SK-N-SH (cell line): ENCODE data around the gene FAM227B. TPM values are rescaled to one million over a fixed set of nuclear protein-coding genes. Genes with fewer than 3 reads are reported as not detected.

ENCODE experiments used
- CTCF ChIA-PET: fragments of 300-600, 350-600 bp; formaldehyde crosslinking; extraction: SDS; loops from one replicate; lab custom pipeline; 2021; lab: Yijun Ruan, JAX
- POLR2A ChIA-PET: fragments of 350-600 bp; sonication (Branson Sonifier 250); formaldehyde crosslinking; extraction: SDS; loops from one replicate; lab custom pipeline; 2020; ENCODE audit warnings: antibody characterized with exemption, inconsistent platforms; lab: Yijun Ruan, JAX
- DNase-seq: peaks from one replicate; pipeline ENCODE4 v3.0.0; 2012
- H2AFZ ChIP-seq: fragments of 200-600 bp; sonication (generic); 2 replicates; pipeline ENCODE4 v1.8.1; 2016; ENCODE audit warnings: antibody characterized with exemption, mild to moderate bottlenecking, low read depth
- H3F3A ChIP-seq: fragments of 200-600 bp; sonication (generic); replicated peaks from 2 replicates; pipeline ENCODE3; 2016; ENCODE audit warnings: antibody characterized with exemption, mild to moderate bottlenecking; ENCODE audit not compliant: insufficient read depth
- H3K27ac ChIP-seq, 2 experiments: fragments of 200-500 bp in 1 of 2; fragments of 200-600 bp in 1 of 2; sonication (Bioruptor generic) in 1 of 2; sonication (generic), shearing (Covaris generic) in 1 of 2; 2 replicates each; pipeline versions ENCODE4 v1.5.1 to v1.6.1; 2014 to 2016; ENCODE audit warnings: low read depth in 2 of 2, inconsistent platforms in 1 of 2, low read length in 1 of 2, mild to moderate bottlenecking in 1 of 2, mixed read lengths in 1 of 2
- H3K27me3 ChIP-seq: fragments of 200-600 bp; sonication (generic), shearing (Covaris generic); 2 replicates; pipeline ENCODE4 v1.6.1; 2016; ENCODE audit warnings: mixed run types; ENCODE audit not compliant: insufficient read depth
- H3K36me3 ChIP-seq, 2 experiments: fragments of 200-500 bp in 1 of 2; fragments of 200-600 bp in 1 of 2; sonication (Bioruptor generic) in 1 of 2; sonication (generic) in 1 of 2; replicated peaks in 1 of 2; 2 replicates each; pipeline versions ENCODE3 to v1.5.1; 2014 to 2016; ENCODE audit warnings: low read length in 1 of 2, mild to moderate bottlenecking in 1 of 2; ENCODE audit not compliant: insufficient read depth in 2 of 2, control insufficient read depth in 1 of 2
- H3K4me1 ChIP-seq, 2 experiments: fragments of 200-500 bp in 1 of 2; fragments of 200-600 bp in 1 of 2; sonication (Bioruptor generic) in 1 of 2; sonication (generic), shearing (Covaris generic) in 1 of 2; 2 replicates each; pipeline versions ENCODE4 v1.5.1 to v1.6.1; 2014 to 2016; ENCODE audit warnings: low read depth in 1 of 2, low read length in 1 of 2, mixed run types in 1 of 2; ENCODE audit not compliant: insufficient read depth in 2 of 2, control insufficient read depth in 1 of 2
- H3K4me2 ChIP-seq: fragments of 200-600 bp; sonication (generic), shearing (Covaris generic); 2 replicates; pipeline ENCODE4 v1.6.1; 2017; ENCODE audit warnings: mixed run types
- H3K4me3 ChIP-seq, 2 experiments: fragments of 200-500 bp in 1 of 2; fragments of 200-600 bp in 1 of 2; sonication (Bioruptor generic) in 1 of 2; sonication (generic), shearing (Covaris generic) in 1 of 2; 2 replicates each; pipeline versions ENCODE4 v1.5.1 to v1.8.1; 2014 to 2016; ENCODE audit warnings: low read depth in 2 of 2, inconsistent platforms in 1 of 2, low read length in 1 of 2, mild to moderate bottlenecking in 1 of 2, mixed read lengths in 1 of 2, moderate library complexity in 1 of 2
- H3K79me2 ChIP-seq: fragments of 200-600 bp; sonication (generic); 2 replicates; pipeline ENCODE4 v1.8.1; 2017; ENCODE audit warnings: mild to moderate bottlenecking; ENCODE audit not compliant: insufficient read depth
- H3K9ac ChIP-seq: fragments of 200-600 bp; sonication (generic); 2 replicates; pipeline ENCODE4 v1.6.1; 2017; ENCODE audit warnings: mixed run types
- H3K9me2 ChIP-seq: fragments of 200-600 bp; sonication (generic); 2 replicates; pipeline ENCODE4 v1.6.1; 2017; ENCODE audit warnings: mixed run types
- H3K9me3 ChIP-seq: fragments of 200-600 bp; sonication (generic); 2 replicates; pipeline ENCODE4 v1.6.1; 2017; ENCODE audit warnings: mixed run types, mild to moderate bottlenecking, moderate library complexity
- H4K20me1 ChIP-seq: fragments of 200-600 bp; sonication (generic); 2 replicates; pipeline ENCODE4 v1.6.1; 2017; ENCODE audit warnings: mild to moderate bottlenecking, mixed run types; ENCODE audit not compliant: insufficient read depth
- ELF1 ChIP-seq: IDR thresholded peaks from 2 replicates; pipeline ENCODE4 v1.4.0; 2012
- EZH2phosphoT487 ChIP-seq: fragments of 200-600 bp; sonication (generic); IDR thresholded peaks from 2 replicates; pipeline ENCODE4 v1.6.1; 2017; ENCODE audit warnings: low read depth, mixed run types, mild to moderate bottlenecking, antibody characterized with exemption, moderate library complexity, borderline replicate concordance
- GATA2 ChIP-seq: sonication (generic); formaldehyde crosslinking; IDR thresholded peaks from 2 replicates; pipeline ENCODE4 v1.5.0; 2020; ENCODE audit warnings: mild to moderate bottlenecking, missing genetic modification reagents
- MEF2A ChIP-seq: IDR thresholded peaks from 2 replicates; pipeline ENCODE4 v1.4.0; 2012; ENCODE audit warnings: low read depth, borderline replicate concordance
- NRF1 ChIP-seq: IDR thresholded peaks from 2 replicates; pipeline ENCODE4 v1.6.1; 2012; ENCODE audit warnings: low read depth, mild to moderate bottlenecking, low read length
- POLR2AphosphoS5 ChIP-seq: IDR thresholded peaks from 2 replicates; pipeline ENCODE4 v1.6.1; 2012; ENCODE audit warnings: low read depth, low read length
- RXRA ChIP-seq: IDR thresholded peaks from 2 replicates; pipeline ENCODE4 v1.4.0; 2012; ENCODE audit warnings: low read depth, mild to moderate bottlenecking, borderline replicate concordance
- SIN3A ChIP-seq: IDR thresholded peaks from 2 replicates; pipeline ENCODE4 v1.6.1; 2012; ENCODE audit warnings: low read depth, mild to moderate bottlenecking, low read length, moderate library complexity, borderline replicate concordance
- TAF1 ChIP-seq: IDR thresholded peaks from 2 replicates; pipeline ENCODE4 v1.6.1; 2012; ENCODE audit warnings: low read depth, mild to moderate bottlenecking, low read length, moderate library complexity, borderline replicate concordance
- WGBS: methylation state at CpG from one replicate; pipeline ENCODE4 v1.1.6; 2017; ENCODE audit warnings: low lambda C conversion rate; 5-methylcytosine and 5-hydroxymethylcytosine counted together
- polyA plus RNA-seq, 3 experiments: library from polyadenylated mRNA; depleted of rRNA; stranded (reverse); fragments of >200 nt; gene quantifications; 2 replicates each; pipeline ENCODE4 v1.2.3, GENCODE V29; 2012
- TF ChIP-seq, protein P1 (sequence below): IDR thresholded peaks from 2 replicates; pipeline ENCODE4 v1.6.1; 2012; ENCODE audit warnings: mild to moderate bottlenecking, low read depth, low read length, moderate library complexity
- TF ChIP-seq, protein P2 (sequence below): IDR thresholded peaks from 2 replicates; pipeline ENCODE4; 2012
- TF ChIP-seq, protein P3 (sequence below): IDR thresholded peaks from 2 replicates; pipeline ENCODE4 v1.4.0; 2012; ENCODE audit warnings: low read depth, borderline replicate concordance

The FAM227B gene
- polyA plus RNA-seq, 1 of the 3 experiments (the other 2 are of a cell fraction) = 4.4 TPM

- Histone ChIP-seq H3F3A (peaks cover 5% of the 10 kb centered on the region), H3K9me2 (0 out of 2 replicates have a peak, but pooled peaks cover 4% of the 10 kb centered on the region), H3K4me1 (no peaks in the 10 kb centered on the region), H3K9ac (no peak overlapping the region), H2AFZ (no peak overlapping the region), H3K36me3 (peaks cover 5 to 17% of the 10 kb centered on the region in 2 experiments), H3K27me3 (no peaks in the 10 kb centered on the region), H4K20me1 (no peaks in the 10 kb centered on the region), H3K27ac (no peak overlapping the region), H3K79me2 (no peaks in the 10 kb centered on the region), H3K4me2 (no peak overlapping the region), H3K9me3 (no peaks in the 10 kb centered on the region; the same call in 1 of the 2 replicates), H3K4me3 (no peak overlapping the region)
- no peak for DNase-seq
- TF ChIP-seq, protein P1, sequence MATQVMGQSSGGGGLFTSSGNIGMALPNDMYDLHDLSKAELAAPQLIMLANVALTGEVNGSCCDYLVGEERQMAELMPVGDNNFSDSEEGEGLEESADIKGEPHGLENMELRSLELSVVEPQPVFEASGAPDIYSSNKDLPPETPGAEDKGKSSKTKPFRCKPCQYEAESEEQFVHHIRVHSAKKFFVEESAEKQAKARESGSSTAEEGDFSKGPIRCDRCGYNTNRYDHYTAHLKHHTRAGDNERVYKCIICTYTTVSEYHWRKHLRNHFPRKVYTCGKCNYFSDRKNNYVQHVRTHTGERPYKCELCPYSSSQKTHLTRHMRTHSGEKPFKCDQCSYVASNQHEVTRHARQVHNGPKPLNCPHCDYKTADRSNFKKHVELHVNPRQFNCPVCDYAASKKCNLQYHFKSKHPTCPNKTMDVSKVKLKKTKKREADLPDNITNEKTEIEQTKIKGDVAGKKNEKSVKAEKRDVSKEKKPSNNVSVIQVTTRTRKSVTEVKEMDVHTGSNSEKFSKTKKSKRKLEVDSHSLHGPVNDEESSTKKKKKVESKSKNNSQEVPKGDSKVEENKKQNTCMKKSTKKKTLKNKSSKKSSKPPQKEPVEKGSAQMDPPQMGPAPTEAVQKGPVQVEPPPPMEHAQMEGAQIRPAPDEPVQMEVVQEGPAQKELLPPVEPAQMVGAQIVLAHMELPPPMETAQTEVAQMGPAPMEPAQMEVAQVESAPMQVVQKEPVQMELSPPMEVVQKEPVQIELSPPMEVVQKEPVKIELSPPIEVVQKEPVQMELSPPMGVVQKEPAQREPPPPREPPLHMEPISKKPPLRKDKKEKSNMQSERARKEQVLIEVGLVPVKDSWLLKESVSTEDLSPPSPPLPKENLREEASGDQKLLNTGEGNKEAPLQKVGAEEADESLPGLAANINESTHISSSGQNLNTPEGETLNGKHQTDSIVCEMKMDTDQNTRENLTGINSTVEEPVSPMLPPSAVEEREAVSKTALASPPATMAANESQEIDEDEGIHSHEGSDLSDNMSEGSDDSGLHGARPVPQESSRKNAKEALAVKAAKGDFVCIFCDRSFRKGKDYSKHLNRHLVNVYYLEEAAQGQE = no peak
- TF ChIP-seq, protein P2, sequence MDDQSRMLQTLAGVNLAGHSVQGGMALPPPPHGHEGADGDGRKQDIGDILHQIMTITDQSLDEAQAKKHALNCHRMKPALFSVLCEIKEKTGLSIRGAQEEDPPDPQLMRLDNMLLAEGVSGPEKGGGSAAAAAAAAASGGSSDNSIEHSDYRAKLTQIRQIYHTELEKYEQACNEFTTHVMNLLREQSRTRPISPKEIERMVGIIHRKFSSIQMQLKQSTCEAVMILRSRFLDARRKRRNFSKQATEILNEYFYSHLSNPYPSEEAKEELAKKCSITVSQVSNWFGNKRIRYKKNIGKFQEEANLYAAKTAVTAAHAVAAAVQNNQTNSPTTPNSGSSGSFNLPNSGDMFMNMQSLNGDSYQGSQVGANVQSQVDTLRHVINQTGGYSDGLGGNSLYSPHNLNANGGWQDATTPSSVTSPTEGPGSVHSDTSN = no peak
- no peak for TF ChIP-seq NRF1
- ChIA-PET POLR2A (no interaction called here), CTCF (no interaction called here)
Observed at GRCh38 chr15:49606594-49606993, 14.0 kb downstream of the FAM227B start.

DNA sequence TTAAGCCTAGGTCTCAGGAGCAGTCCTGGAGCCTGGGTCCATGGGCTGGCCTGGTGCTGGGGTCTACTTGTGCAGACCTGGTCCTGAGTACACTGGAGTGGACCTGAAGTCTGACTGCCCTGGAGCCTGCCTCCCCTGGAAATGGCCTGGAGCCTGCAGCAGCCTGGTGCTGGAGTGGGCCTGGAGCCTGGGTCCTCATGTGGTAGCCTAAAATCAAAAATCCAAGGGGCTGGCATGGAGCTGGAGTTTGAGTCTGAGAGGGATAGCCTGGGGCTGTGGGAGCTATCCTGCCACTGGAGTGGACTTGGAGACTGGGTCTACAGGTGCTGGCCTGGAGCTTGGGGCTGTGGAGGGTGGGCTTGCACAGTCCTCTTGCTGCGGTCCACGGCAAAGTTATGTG, 15.0 kb downstream of the FAM227B start:
- POLR2A ChIA-PET = no interaction called here
- H3K36me3 ChIP-seq = peaks cover 3 to 12% of the 10 kb centered on the region in 2 experiments
- WGBS = 100% methylated on average over 2 of the region's 2 CpGs

More for the DNA sequence above, 15.0 kb downstream of the FAM227B start:
- Histone ChIP-seq H3K27me3 (no peaks in the 10 kb centered on the region), H3K9me3 (no peaks in the 10 kb centered on the region; the same call in 1 of the 2 replicates), H3K4me2 (no peak overlapping the region), H4K20me1 (no peaks in the 10 kb centered on the region), H2AFZ (no peak overlapping the region), H3F3A (peaks cover 2% of the 10 kb centered on the region), H3K9me2 (0 out of 2 replicates have a peak, but pooled peaks cover 2% of the 10 kb centered on the region), H3K4me1 (no peaks in the 10 kb centered on the region), H3K4me3 (no peak overlapping the region; a peak in 1 of 4 replicates), H3K27ac (no peak overlapping the region), H3K9ac (no peak overlapping the region), H3K79me2 (no peaks in the 10 kb centered on the region)
- CTCF ChIA-PET = no interaction called here
- no peak for DNase-seq
- TF ChIP-seq POLR2AphosphoS5 (no peak), GATA2 (CRISPR knock-in tag) (no peak), TAF1 (no peak), SIN3A (no peak), RXRA (no peak), EZH2phosphoT487 (no peak), ELF1 (no peak), MEF2A (no peak)
- TF ChIP-seq, protein P2 = no peak
- TF ChIP-seq, protein P3, sequence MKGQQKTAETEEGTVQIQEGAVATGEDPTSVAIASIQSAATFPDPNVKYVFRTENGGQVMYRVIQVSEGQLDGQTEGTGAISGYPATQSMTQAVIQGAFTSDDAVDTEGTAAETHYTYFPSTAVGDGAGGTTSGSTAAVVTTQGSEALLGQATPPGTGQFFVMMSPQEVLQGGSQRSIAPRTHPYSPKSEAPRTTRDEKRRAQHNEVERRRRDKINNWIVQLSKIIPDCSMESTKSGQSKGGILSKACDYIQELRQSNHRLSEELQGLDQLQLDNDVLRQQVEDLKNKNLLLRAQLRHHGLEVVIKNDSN = no peak
- TF ChIP-seq, all 33 proteins: peak for 0
